GM19238 (cell line): Measurements from ENCODE around the gene FMO3.

Experiments
- DNase-seq: peaks from one replicate; pipeline ENCODE4 v3.0.0; 2011; ENCODE audit warnings: low spot score; ENCODE audit not compliant: insufficient read length

FMO3 gene

GRCh38 chr1:171090604-171091003 is at the start of gene FMO3:
Gene FMO3 (plus strand): TSS chr1:171090905. CDS start chr1:171092659, 1,754 bp downstream.
- DNase-seq, result no peak

- no peak for DNase-seq
These were observed 42.7 kb upstream of the FMO3 start for GRCh38 chr1:171048014-171048413.

- no peak for DNase-seq
These were observed 37.7 kb upstream of the FMO3 start for GRCh38 chr1:171052977-171053376.

GRCh38 chr1:171055966-171056643 is 34.6 kb upstream of the FMO3 start:
- no peak for DNase-seq

GRCh38 chr1:171061425-171062143 is 29.1 kb upstream of the FMO3 start:
- DNase-seq, result no peak

GRCh38 chr1:171062902-171063301 is 27.8 kb upstream of the FMO3 start:
- no peak for DNase-seq

- no peak for DNase-seq
These were observed 15.7 kb upstream of the FMO3 start for GRCh38 chr1:171075041-171075440.

GRCh38 chr1:171081314-171081753 is 9.4 kb upstream of the FMO3 start:
- no peak for DNase-seq

GRCh38 chr1:171081763-171082201 is 8.9 kb upstream of the FMO3 start:
- DNase-seq, result no peak

GRCh38 chr1:171082606-171083005 is 8.1 kb upstream of the FMO3 start:
- no peak for DNase-seq

- no peak for DNase-seq
These were observed 7.5 kb upstream of the FMO3 start for GRCh38 chr1:171083222-171083621.

GRCh38 chr1:171084091-171084490 is 6.6 kb upstream of the FMO3 start:
- DNase-seq, result no peak

GRCh38 chr1:171084870-171085269 is 5.8 kb upstream of the FMO3 start:
- DNase-seq, result no peak

GRCh38 chr1:171087896-171088295 is 2.8 kb upstream of the FMO3 start:
- DNase-seq, result no peak

GRCh38 chr1:171103862-171104261 is 13.2 kb downstream of the FMO3 start:
- no peak for DNase-seq

- DNase-seq, result no peak
These were observed 16.7 kb downstream of the FMO3 start for GRCh38 chr1:171107262-171107940.

GRCh38 chr1:171107969-171108368 is 17.3 kb downstream of the FMO3 start:
- DNase-seq, result no peak

- no peak for DNase-seq
These were observed 19.3 kb downstream of the FMO3 start for GRCh38 chr1:171109966-171110365.

GRCh38 chr1:171110621-171111326 is 20.1 kb downstream of the FMO3 start:
- no peak for DNase-seq

- no peak for DNase-seq
These were observed 21.4 kb downstream of the FMO3 start for GRCh38 chr1:171112119-171112518.

- DNase-seq, result no peak
These were observed 22.7 kb downstream of the FMO3 start for GRCh38 chr1:171113382-171113781.
